ENCODE data around the gene CEP135. TPM values are rescaled to one million over a fixed set of nuclear protein-coding genes. Genes with fewer than 3 reads are reported as not detected.

CEP135 gene
- total RNA-seq, 1 experiment from 2014 or later = 10.9 TPM

DNA sequence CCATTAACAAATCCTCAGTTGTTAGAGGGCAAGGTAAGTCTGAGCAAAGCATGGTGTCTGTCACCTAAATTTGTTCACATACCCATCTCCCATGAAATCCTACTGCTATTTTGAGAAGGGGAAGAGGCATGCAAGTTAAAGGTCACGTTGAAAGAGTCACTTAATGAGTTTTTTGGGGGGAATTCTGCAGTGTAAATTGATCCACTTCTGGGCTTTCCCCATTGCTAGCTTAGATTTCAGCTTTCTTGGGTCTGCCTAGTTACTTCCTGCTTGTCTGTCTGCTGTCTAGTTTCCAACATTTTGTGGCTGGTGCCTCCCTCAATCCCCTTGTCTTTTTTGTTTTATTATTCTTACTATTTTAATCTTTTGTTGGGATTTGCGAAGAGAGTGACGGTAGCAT is 32.0 kb downstream of the CEP135 start:
- BruUV-seq (replicated peaks) = no TSS peak
- no peak for TF ChIP-seq RAD21 (IDR thresholded peaks at IDR 0.05; ENCODE audit: low read depth)
- no peak for TF ChIP-seq TCF7L2 (IDR thresholded peaks at IDR 0.05; ENCODE audit: borderline replicate concordance, extremely low read depth, insufficient read depth, insufficient read length)
- TF ChIP-seq, protein P1, sequence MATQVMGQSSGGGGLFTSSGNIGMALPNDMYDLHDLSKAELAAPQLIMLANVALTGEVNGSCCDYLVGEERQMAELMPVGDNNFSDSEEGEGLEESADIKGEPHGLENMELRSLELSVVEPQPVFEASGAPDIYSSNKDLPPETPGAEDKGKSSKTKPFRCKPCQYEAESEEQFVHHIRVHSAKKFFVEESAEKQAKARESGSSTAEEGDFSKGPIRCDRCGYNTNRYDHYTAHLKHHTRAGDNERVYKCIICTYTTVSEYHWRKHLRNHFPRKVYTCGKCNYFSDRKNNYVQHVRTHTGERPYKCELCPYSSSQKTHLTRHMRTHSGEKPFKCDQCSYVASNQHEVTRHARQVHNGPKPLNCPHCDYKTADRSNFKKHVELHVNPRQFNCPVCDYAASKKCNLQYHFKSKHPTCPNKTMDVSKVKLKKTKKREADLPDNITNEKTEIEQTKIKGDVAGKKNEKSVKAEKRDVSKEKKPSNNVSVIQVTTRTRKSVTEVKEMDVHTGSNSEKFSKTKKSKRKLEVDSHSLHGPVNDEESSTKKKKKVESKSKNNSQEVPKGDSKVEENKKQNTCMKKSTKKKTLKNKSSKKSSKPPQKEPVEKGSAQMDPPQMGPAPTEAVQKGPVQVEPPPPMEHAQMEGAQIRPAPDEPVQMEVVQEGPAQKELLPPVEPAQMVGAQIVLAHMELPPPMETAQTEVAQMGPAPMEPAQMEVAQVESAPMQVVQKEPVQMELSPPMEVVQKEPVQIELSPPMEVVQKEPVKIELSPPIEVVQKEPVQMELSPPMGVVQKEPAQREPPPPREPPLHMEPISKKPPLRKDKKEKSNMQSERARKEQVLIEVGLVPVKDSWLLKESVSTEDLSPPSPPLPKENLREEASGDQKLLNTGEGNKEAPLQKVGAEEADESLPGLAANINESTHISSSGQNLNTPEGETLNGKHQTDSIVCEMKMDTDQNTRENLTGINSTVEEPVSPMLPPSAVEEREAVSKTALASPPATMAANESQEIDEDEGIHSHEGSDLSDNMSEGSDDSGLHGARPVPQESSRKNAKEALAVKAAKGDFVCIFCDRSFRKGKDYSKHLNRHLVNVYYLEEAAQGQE (IDR thresholded peaks at IDR 0.05; ENCODE audit: low read depth) = no peak
- DNase-seq (ENCODE audit: low read depth, low spot score) (no peak), ATAC-seq (no peak)
- no peaks in the 10 kb centered on the region for H3K9me3 ChIP-seq (ENCODE audit: control insufficient read depth in 1 of 2, insufficient read depth in 1 of 2, low read depth in 1 of 2, low read length in 2 of 2)
- no peak overlapping the region for H3K27ac ChIP-seq (ENCODE audit: low read depth, low read length)
- H3K27me3 ChIP-seq (ENCODE audit: insufficient read depth, low read length) = no peaks in the 10 kb centered on the region
- H3K9me2 ChIP-seq (ENCODE audit: insufficient read depth) = no peaks in the 10 kb centered on the region
- ChIA-PET RAD21 (ENCODE audit: low non-redundant PET in 1 of 2, low total read pairs in 2 of 2, uncharacterized antibody in 2 of 2, unreplicated experiment in 2 of 2) (no interaction called here), POLR2A (no interaction called here), CTCF (no interaction called here)
- no peak overlapping the region for H3K9ac ChIP-seq (ENCODE audit: low read length)
- H2AFZ ChIP-seq (ENCODE audit: low read depth, low read length, poor library complexity, severe bottlenecking) = no peak overlapping the region
- no peak overlapping the region for H3K4me2 ChIP-seq (ENCODE audit: low read length)
- H3K36me3 ChIP-seq (ENCODE audit: control insufficient read depth in 1 of 2, insufficient read depth in 2 of 2, low read length in 2 of 2) = peaks cover 4 to 7% of the 10 kb centered on the region in 2 experiments; a peak in 2 of 4 replicates
- intact Hi-C loops (cut with micrococcal nuclease) = no loop called here
- H3K79me2 ChIP-seq (ENCODE audit: insufficient read depth, low read length) = no peaks in the 10 kb centered on the region
- H4K20me1 ChIP-seq (ENCODE audit: insufficient read depth) = no peaks in the 10 kb centered on the region
- no peaks in the 10 kb centered on the region for H3K4me1 ChIP-seq (ENCODE audit: control insufficient read depth in 1 of 2, insufficient read depth in 2 of 2, low read length in 2 of 2)
- no peak overlapping the region for H3K4me3 ChIP-seq (replicated peaks in 1 of 2; ENCODE audit: low read depth in 1 of 2, low read length in 2 of 2)

DNA sequence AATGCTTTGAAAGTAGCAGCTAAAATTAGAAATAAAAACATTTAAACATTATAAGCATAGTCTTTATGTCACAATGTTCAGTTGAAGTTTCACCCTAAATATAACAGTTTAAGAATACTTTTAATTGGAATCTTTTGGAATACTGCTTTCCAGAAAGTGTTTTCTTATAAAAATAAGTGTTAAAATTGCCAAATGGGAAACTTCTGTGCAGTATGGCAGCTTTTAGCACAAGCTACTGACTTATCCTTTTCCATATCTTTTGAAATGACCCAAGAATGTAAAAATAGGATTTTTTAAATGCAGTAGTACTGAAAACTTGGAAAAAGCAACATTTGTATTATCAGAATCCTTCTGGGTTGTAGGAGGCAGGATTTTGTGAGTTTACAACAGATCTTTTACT is 34.2 kb downstream of the CEP135 start:
- H3K4me3 ChIP-seq (replicated peaks in 1 of 2; ENCODE audit: low read depth in 1 of 2, low read length in 2 of 2) = no peak overlapping the region
- DNase-seq (ENCODE audit: low read depth, low spot score) = no peak
- intact Hi-C loops (cut with micrococcal nuclease) = no loop called here
- H3K36me3 ChIP-seq (ENCODE audit: control insufficient read depth in 1 of 2, insufficient read depth in 2 of 2, low read length in 2 of 2) = peaks cover 4 to 7% of the 10 kb centered on the region in 2 experiments; a peak in 2 of 4 replicates
- ChIA-PET CTCF (no interaction called here), POLR2A (no interaction called here), RAD21 (ENCODE audit: low non-redundant PET in 1 of 2, low total read pairs in 2 of 2, uncharacterized antibody in 2 of 2, unreplicated experiment in 2 of 2) (no interaction called here)
- no peak overlapping the region for H2AFZ ChIP-seq (ENCODE audit: low read depth, low read length, poor library complexity, severe bottlenecking)
- H3K4me1 ChIP-seq (ENCODE audit: control insufficient read depth in 1 of 2, insufficient read depth in 2 of 2, low read length in 2 of 2) = no peaks in the 10 kb centered on the region
- TF ChIP-seq JUND (IDR thresholded peaks at IDR 0.05) = no peak
- TF ChIP-seq, protein P2, sequence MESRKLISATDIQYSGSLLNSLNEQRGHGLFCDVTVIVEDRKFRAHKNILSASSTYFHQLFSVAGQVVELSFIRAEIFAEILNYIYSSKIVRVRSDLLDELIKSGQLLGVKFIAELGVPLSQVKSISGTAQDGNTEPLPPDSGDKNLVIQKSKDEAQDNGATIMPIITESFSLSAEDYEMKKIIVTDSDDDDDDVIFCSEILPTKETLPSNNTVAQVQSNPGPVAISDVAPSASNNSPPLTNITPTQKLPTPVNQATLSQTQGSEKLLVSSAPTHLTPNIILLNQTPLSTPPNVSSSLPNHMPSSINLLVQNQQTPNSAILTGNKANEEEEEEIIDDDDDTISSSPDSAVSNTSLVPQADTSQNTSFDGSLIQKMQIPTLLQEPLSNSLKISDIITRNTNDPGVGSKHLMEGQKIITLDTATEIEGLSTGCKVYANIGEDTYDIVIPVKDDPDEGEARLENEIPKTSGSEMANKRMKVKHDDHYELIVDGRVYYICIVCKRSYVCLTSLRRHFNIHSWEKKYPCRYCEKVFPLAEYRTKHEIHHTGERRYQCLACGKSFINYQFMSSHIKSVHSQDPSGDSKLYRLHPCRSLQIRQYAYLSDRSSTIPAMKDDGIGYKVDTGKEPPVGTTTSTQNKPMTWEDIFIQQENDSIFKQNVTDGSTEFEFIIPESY (IDR thresholded peaks at IDR 0.05; ENCODE audit: extremely low read depth, insufficient replicate concordance, low read length) = no peak
- no peak for TF ChIP-seq FOSL1 (IDR thresholded peaks at IDR 0.05; ENCODE audit: low read depth)
- TF ChIP-seq, protein P1 (IDR thresholded peaks at IDR 0.05; ENCODE audit: low read depth) = no peak
- TF ChIP-seq POLR2AphosphoS5 (IDR thresholded peaks at IDR 0.05; ENCODE audit: low read depth, low read length) = no peak
- TF ChIP-seq SRF (IDR thresholded peaks at IDR 0.05; ENCODE audit: low read depth) = no peak
- no peak for TF ChIP-seq ZNF274 (IDR thresholded peaks at IDR 0.05; ENCODE audit: low read depth, low read length)
- H3K4me2 ChIP-seq (ENCODE audit: low read length) = no peak overlapping the region
- H3K9me2 ChIP-seq (ENCODE audit: insufficient read depth) = no peaks in the 10 kb centered on the region
- H3K27ac ChIP-seq (ENCODE audit: low read depth, low read length) = no peak overlapping the region
- no TSS peak for BruUV-seq (replicated peaks)
- no peaks in the 10 kb centered on the region for H4K20me1 ChIP-seq (ENCODE audit: insufficient read depth)
- no peak for ATAC-seq
- no peak overlapping the region for H3K9ac ChIP-seq (ENCODE audit: low read length)
- no peaks in the 10 kb centered on the region for H3K27me3 ChIP-seq (ENCODE audit: insufficient read depth, low read length)
- no peaks in the 10 kb centered on the region for H3K9me3 ChIP-seq (ENCODE audit: control insufficient read depth in 1 of 2, insufficient read depth in 1 of 2, low read depth in 1 of 2, low read length in 2 of 2)
- no peaks in the 10 kb centered on the region for H3K79me2 ChIP-seq (ENCODE audit: insufficient read depth, low read length)
